HTR-8/SVneo (cell line): ENCODE measurements around the gene MPV17L2.
"Not testable (repeated sequence)": the region's sequence is repeated elsewhere in the genome, so short reads cannot be mapped to it uniquely, and the experiment has no call there.

ENCODE experiments used
- DNase-seq: peaks from one replicate; pipeline ENCODE4 v3.0.0; 2011; ENCODE audit warnings: low spot score, mixed read lengths; ENCODE audit not compliant: insufficient read length
- FAIRE-seq: peaks from 2 replicates; lab custom pipeline; 2011; peaks lifted over from hg19 to GRCh38; lab: Jason Lieb, UNC

The MPV17L2 gene

DNA sequence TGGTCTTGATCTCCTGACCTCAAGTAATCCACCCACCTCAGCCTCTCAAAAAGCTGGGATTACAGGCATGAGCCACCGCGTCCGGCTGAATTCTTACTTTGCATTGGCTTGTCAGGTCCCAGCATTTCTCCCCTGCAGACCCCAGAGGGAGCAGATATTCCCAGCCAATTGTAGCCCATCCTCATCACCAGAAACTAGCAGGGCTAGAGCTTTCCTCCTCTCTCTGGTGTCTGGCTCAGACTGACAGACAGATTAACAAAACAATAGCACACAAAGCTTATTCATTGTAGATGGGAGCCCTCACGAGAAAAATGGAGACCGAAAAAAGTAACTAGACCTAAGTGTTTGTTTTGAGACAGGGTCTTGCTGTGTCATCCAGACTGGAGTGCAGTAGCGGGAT lies 7.5 kb upstream of the MPV17L2 start:
- FAIRE-seq = no peak

DNA sequence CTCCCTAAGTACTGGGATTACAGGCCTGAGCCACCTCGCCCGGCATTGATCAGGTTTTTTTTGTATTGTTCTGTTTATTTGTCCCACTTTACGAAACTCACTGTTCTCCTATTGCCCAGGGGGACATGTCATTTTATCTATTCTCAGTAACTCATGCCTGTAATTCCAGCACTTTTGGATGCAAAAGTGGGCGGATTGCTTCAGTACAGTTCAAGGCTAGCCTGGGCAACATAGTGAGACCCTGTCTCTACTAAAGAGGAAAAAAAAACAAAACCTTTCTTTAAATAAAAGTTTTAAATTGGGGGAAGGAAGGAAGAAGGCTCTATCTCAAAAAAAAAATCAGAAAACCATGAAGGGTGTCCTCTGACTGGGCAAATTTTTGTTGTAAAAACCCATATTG lies 2.7 kb upstream of the MPV17L2 start:
- no peak for DNase-seq
- no peak for FAIRE-seq

More for the DNA sequence above, 7.5 kb upstream of the MPV17L2 start:
- no peak for DNase-seq

DNA sequence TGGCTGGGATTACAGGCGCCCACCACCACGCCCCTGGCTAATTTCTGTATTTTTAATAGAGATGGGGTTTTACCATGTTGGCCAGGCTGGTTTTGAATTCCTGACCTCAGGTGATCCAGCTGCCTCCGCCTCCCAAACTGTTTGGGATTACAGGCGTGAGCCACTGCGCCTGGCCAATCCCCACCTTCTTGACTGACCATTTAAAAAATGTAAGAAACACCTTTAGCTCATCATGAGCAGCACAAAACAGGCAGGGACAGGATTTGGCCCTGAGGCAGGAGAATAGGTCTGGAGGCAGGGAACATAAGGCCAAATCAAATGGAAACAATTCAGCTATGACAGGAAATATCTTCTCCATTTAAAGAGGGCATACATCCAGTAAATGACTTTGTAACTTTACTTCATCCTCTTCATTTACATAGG lies 1.4 kb upstream of the MPV17L2 start:
- no peak for DNase-seq
- FAIRE-seq = no peak

DNA sequence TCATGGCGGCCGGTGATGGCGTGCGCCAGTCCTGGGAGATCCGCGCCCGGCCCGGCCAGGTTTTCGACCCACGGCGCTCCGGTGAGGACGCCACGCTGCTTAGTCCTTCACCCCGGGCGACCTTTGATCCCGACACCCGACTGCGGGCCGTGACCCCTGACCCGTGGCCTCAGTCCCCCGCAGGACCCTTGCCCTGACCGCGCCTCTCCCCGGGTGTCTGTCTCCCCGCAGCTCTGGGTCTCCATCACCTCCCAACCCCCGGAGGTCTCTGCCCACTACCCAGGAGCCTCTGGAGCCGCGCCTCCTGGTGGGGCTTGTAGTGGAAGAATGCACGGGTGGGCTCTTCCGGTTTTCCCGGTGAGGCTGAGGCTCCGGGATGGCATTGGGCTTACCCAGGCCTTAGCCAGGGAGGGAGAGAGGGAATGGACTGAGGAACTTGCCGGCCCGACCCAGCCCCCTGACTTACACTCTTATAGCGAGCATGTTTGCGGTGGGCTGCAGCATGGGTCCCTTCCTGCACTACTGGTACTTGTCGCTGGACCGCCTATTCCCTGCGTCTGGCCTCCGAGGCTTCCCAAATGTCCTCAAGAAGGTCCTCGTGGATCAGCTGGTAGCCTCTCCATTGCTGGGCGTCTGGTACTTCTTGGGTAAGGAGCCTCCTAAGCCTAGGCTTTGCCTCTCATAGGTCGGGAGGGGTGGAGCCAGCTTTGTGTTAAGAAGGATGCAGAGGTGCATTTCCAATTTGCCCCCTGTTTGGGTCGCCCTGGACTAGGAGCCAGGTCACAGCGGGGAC lies 566 bp downstream of the MPV17L2 start:
- DNase-seq (no peak), FAIRE-seq (no peak)

DNA sequence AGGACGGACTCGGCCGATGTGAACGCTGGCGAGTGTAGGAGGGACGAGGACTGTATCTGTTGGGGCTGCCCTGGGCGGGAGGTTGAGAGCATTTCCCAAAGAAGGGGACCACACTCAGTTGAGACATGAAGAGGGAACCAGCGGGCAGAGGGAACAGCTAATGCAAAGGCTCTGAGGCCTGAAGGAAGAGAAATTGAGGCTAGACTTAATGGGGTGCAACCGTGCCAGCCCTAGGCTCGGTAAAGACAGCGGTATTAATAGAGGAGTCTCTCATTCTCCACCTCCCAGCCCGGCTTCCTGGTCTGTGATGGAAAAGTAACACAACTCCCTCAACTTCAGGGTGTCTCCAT lies 1.1 kb downstream of the MPV17L2 start:
- no peak for DNase-seq
- no peak for FAIRE-seq

DNA sequence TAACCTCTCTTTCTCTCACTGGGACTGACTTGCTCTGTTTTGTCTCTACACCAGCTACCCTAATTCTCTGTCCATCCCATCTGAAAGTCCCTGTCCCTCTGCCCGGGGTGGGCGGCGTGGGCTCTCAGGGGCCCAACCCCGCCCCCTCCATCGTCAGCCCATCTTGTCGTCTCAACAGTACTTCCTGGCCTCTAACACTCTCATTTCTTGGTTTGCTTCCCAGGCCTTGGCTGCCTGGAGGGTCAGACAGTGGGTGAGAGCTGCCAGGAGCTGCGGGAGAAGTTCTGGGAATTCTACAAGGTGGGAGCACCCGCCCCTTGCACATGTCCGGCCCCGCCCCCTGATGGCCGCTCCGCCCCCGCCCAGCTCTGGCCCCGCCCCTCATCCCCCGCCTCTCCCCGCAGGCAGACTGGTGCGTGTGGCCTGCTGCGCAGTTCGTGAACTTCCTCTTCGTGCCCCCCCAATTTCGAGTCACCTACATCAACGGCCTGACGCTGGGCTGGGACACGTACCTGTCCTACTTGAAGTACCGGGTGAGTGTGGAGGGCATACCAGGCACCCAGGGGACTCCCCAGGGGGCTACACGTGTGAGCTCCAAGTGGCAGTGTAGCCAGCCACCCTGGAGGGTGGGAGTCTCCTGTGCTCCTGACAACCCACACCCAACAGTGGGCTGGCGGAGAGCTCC lies 1.7 kb downstream of the MPV17L2 start:
- no peak for DNase-seq
- no peak for FAIRE-seq

DNA sequence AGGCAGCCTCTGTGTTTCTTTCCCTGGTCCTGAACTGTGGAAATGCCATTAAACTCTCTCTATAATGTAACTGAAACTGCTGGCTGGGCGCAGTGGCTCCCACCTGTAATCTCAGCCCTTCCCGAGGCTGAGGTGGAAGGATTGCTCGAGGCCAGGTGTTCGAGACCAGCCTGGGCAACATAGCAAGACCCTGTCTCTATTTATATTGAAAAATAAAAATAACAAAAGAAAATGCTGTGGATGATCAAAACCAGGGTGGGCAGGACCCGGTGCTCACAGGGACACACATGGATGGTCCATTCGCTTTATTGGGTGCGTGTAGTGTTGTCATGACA lies 3.5 kb downstream of the MPV17L2 start:
- FAIRE-seq = no peak
- no peak for DNase-seq

DNA sequence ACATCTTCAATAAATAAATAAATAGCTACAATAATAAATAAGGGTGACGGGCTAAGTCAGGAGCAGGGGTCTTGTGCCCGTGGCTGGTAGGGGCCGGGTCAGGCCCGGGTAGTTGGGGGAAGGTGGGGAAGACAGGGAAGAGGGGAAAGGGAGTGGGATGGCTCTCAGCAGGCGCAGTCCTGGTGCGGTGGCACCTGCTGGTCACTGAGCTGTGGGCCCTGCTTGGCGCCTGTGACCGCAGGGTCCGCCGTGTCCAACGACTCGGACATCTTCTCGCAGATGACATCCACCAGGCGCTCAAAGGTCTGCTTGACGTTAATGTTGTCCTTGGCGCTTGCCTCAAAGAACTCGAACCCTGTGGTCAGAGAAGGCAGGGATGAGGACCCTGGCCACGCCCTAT lies 4.3 kb downstream of the MPV17L2 start:
- FAIRE-seq = no peak
- no peak for DNase-seq

DNA sequence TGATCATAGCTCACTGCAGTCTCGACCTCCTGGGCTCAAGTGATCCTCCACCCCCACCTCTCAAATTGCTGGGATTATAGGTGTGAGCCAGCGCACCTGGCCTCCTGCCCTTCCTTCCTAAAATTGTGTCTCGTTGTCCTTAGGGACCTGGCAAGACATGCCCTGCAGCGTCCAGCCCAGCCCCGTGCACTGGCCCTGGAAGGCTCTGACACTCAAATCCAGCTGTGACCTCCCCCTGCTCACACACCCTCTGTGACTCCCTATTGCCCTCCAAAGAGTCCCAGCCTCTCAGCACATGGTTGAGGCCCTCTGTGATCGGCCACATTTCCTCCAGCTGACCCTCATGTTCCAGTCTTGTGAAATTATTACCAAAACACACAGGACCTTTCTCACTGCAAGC lies 4.9 kb downstream of the MPV17L2 start:
- no peak for FAIRE-seq
- DNase-seq = no peak

DNA sequence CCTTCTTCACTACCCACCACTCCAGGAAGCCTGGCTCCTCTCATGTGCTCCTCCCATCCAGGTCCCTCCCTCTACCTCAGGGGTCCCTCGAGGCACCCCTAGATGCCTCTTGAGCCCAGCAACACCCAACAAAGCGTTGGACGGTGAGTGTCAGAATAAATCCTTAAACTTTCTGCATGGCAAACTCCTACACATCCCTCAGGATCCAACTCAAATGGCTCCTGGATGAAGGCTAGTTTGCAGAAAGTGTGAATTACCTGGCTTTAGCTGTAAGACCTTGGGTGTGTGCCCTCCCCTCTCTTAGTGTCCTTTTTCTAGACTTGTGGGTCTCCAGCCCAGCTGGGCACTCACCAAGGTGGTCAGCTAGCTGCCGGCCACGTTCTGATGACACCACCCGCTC lies 5.4 kb downstream of the MPV17L2 start:
- DNase-seq = no peak
- no peak for FAIRE-seq

DNA sequence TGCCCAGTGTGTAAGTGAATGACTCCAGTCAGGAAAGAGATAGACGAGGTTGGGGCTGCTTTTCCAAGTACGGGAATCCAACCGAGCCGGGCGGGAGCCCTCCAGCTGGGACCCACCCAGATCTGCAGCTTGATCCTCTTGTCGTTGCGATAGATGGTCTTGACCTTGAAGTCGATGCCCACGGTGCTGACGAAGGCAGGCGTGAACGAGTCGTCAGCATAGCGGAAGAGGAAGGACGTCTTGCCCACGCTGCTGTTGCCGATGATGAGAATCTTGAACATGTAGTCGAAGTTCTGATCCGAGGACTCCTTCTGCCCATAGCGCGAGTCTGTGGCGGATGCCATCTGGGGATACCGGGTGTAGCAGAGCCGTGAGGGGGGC lies 9.4 kb downstream of the MPV17L2 start:
- no peak for FAIRE-seq
- no peak for DNase-seq

DNA sequence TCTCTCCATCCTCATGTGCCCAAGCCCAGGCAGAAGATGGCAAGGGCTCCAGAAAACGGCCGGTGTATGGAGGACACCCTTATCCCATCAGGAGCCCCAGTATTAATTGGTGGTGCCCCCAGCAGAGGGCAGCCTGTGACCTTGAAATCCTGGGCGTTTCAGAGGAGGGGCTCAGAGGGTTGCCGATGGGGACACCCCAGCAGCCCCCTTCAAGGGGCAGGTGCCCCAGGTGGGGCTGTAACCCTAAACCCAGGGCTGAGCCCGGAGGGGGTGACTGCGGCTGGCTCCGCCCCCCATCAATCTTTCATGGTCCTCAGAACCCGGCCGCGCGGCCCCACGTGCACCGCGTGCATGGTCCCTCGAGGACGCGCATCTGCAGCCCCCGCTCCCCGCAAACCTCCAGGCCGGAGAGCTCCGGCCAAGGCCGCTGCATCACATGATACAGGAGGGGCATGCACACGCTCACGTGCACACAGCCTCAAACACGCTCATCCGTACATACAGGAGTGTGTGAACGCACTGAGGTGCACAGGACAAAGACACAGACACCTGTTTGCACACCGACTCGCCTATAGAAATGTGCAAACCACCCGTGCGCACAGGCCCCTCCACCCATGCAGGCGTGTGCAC lies 9.9 kb downstream of the MPV17L2 start:
- DNase-seq (no peak), FAIRE-seq (no peak)

DNA sequence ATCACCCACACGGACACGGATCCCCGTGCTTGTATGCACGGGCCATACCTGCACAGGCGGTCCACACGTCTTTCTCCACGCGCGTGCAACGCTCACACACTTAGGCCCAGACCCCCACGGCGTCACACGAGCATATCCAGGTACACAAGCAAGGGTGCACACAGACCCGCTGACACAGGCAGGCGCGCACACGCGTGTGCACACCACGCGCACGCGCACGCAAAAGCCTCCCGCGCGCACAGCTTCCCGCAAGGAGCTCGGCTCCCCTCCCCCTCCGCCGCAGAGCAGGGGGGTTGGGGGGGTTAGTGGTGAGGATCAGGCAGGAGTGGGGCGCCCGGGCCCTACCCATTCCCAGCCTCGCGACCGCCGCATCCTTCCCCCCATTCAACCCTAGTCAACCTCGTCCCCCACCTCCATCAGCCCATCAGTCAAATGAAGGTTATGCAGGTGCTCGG lies 10.4 kb downstream of the MPV17L2 start:
- peak; percentile 81 for FAIRE-seq
- DNase-seq = no peak

DNA sequence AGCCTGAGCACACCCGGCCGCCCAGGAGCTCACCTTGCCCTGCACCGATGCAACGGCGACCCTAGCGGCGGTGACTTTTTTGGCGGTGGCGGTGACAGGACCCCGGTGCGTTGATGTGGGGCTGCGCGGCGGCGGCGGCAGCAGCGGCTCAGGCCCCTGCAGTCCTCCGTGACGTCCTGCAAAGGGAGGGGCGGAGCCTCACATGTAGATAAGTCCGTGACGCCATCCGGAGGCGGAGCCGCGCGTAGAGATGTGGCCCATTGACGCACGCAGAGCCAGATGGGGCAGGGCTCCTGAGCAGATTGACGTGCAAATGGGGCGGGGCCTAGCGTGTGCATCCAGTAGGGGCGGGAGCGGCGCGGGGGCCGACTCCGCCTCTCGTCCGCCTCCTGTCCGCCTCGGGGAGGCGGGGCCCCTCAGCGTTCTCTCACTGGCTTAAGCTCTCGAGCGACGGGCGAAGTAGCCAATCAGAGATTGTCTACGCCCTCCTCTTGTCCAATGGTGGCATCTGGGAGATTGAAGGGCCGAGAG lies 10.9 kb downstream of the MPV17L2 start, which contains the start of gene RAB3A:
RAB3A (minus strand) TSS at position 180 of the 531 bp plus-strand sequence. CDS start 1,302 bp downstream, outside the sequence.
- peak; percentile 99 for FAIRE-seq

DNA sequence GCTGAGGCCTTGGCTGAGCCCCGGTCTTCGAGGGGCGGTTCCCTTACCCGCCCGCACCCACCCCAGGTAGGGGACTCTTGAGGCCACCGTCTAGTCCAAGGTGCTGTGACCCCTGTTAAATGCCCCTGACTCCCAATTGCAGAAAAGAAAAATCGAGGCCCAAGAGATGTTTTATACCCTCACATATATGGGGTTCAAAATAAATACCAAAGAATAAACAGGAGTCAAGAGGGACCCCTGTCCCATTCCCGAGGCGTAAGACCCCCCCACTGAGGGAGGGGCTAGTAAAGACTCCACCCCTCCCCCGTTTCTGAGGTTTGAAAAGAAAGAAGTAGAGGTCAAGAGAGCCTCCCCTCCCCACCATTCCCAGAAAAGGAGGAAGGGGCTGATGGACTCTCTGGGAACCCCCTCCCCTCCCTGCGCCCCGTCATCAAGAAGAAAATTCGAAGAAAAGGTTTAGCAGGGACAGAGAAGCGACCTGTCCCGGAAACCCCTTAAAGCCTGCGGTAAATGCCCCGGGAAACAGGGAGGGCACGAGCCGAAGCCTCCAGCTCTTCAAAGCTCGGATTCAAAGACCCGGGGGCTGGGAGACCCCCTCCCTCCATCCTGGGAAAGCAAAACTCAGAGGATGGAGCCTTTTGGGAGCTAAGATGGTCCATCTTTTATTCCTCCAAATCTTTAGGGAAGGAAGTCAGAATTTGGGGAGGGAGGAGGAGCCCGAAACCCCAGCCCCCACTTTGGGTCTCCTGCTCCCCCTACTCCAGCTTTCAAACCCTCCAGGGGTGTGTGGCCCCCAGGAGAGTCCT lies 11.6 kb downstream of the MPV17L2 start:
- FAIRE-seq (no peak), DNase-seq (peak; percentile 72)

More for the DNA sequence above, 10.9 kb downstream of the MPV17L2 start, which contains the start of gene RAB3A:
- DNase-seq = peak; percentile 100

DNA sequence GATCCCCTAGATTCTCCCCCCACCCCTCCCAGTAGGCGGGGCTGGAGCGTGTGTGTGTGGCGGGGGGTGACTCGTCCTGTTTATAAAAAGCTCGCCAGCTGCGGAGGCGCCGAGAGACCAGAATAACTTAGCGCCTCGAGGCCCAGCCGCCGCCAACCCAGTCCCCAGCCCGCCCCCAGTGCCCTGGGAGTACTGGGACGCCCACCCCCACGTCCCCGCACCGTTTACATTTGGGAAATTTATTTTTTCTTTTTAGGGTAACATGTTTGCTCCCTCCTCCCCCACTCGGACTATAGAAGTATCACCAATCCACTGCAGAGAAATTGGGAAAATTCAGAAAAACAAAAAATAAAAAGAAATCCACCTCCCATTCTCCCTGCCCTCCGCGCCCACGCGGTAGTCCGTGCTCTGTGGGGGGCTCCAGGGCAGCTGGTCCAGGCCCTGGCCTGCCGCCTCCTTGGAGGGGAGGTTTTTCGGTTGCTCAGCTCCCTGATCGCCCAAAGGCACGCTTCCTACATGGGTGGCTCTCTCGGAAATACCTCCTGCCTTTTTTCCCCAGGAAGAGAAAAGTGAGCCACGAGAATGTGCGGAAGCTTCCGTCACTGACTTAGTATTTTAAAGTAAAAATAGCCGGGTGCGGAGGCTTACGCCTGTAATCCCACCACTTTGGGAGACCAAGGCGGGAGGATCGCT lies 12.3 kb downstream of the MPV17L2 start:
- DNase-seq = peak; percentile 60
- FAIRE-seq = no peak

DNA sequence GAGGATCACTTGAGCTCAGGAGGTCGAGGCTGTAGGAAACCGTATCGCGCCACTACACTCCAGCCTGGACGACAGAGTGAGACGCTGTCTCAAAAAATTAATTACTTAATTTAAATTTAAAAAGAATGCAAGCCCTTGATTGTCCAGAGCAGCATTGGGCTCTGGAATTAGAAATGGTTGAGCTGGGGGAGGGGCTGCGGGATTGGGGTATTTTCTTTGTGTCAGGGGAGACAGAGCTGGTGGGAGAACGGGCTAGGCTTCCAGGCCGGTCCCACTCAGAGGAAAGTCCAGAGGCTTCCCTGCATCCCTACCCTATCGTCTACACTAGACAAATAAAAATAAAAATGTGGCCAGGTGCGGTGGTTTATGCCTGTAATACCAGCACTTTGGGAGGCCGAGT lies 13.0 kb downstream of the MPV17L2 start:
- no peak for FAIRE-seq

DNA sequence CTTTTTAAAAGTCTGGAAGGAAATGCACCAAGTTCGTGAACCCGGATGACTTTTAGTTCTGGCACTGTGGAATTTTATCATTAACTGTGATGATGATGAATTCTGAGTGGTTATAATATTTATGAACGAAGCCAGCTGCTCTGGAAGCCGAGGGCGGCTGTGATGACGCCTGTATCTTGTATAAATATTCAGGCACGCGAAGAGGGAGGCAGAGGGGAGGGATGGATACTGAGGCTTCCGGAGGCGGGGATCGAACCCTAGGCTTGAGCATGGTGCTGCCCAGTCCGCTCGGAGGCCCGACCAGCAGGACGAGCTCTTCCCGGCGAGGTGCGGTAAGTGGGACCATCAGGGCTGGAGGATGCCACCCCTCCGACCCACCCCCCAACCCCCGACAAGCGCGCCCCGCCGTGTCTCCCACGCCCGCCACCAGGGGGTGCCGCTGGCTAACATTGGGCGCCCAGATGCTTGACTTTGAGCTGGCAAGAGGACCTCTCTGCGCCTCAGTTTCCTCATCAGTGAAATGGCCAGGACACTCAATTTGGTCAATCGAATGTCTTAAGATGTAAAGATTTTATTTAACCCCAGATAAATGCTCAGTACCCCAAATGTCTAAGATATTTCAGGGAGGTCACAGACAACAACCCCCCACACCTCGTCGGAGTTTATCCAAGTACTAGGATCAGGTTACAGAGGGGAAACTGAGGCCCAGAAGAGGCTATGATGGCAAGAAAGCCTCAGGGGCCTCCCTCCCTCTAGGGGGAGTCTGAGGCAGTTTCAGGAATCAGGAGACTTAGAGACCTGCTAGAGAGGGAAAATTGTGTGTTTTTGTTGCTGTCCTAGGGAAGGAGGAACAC lies 15.3 kb downstream of the MPV17L2 start:
- no peak for DNase-seq
- FAIRE-seq = no peak

More for the DNA sequence above, 13.0 kb downstream of the MPV17L2 start:
- no peak for DNase-seq

DNA sequence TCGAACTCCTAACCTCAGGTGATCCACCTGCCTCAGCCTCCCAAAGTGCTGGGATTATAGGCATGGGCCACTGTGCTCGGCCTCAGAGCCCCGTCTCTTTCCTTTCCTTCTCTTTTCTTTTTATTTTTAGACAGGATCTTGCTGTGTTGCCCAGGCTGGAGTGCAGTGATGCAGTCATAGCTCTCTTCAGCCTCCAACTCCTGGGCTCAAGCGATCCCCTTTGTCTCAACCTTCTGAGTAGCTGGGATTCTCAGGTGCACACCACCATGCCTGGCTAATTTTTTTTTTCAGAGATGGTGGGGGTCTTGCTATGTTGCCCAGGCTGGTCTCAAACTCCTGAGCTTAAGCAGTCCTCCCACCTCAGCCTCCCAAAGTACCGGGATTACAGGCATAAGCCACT lies 16.9 kb downstream of the MPV17L2 start:
- not testable (repeated sequence) for DNase-seq
- FAIRE-seq = peak; percentile 54
